Measurements from ENCODE around the gene NANOS2. TPM values are rescaled to one million over a fixed set of nuclear protein-coding genes. Genes with fewer than 3 reads are reported as not detected.

NANOS2 gene
- total and polyA plus RNA-seq, 2 experiments from 2014 or later = not detected

GRCh38 chr19:45958320-45958719 is 43.7 kb upstream of the NANOS2 start:
- DNase-seq (ENCODE audit: low read depth in 1 of 2, low spot score in 1 of 2) = no peak
- Histone ChIP-seq H3K4me1 (ENCODE audit: low read depth) (no peaks in the 10 kb centered on the region), H3K27me3 (peaks cover 15% of the 10 kb centered on the region), H3K36me3 (no peaks in the 10 kb centered on the region), H3K4me3 (no peak overlapping the region), H3K9me3 (ENCODE audit: low read depth) (no peaks in the 10 kb centered on the region), H3K27ac (no peak overlapping the region)
- no peak for TF ChIP-seq CTCF (IDR thresholded peaks at IDR 0.05; ENCODE audit: low read depth, low read length)

DNA sequence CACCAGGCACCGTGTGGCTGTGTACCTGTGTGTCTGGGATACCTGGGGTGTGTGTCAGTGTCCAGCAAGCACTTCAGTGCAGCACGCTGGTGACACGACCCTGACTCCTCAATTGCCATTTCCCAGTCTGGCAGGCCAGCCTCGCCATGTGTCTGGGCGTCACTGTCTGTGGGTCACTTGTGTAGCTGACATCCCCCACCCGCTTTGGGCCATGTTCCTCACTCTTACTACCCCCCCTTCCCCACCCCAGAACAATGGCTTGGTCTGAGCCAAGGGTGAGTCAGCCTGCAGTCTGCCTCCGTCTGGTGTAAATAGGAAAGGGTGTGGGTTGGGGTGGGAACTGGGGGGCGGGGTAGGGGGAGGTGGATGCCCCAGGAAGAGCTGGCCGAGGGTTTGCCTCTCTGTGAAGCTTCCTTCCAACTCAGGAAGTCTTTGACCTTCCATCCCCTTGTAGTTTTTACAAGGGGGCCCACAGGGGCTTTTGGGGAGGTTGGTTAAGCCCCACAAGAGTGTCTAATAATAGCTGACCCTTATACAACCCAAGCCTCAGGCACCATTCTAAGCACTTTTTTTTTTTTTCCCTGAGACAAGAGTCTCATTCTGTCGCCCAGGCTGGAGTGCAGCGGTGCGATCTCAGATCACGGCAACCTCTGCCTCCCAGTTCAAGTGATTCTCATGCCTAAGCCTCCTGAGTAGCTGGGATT is 41.5 kb upstream of the NANOS2 start:
- Histone ChIP-seq H3K4me1 (ENCODE audit: low read depth) (no peaks in the 10 kb centered on the region), H3K4me3 (no peak overlapping the region), H3K27me3 (peaks cover 14% of the 10 kb centered on the region), H3K27ac (no peak overlapping the region), H3K36me3 (no peaks in the 10 kb centered on the region), H3K9me3 (ENCODE audit: low read depth) (no peaks in the 10 kb centered on the region)
- TF ChIP-seq CTCF (IDR thresholded peaks at IDR 0.05; ENCODE audit: low read depth, low read length) = no peak
- DNase-seq (ENCODE audit: low read depth in 1 of 2, low spot score in 1 of 2) = peak in 1 of 2 donors; percentile 75

- Histone ChIP-seq H3K9me3 (ENCODE audit: low read depth) (no peaks in the 10 kb centered on the region), H3K4me1 (ENCODE audit: low read depth) (no peaks in the 10 kb centered on the region), H3K4me3 (no peak overlapping the region), H3K36me3 (no peaks in the 10 kb centered on the region), H3K27ac (no peak overlapping the region), H3K27me3 (peaks cover 7% of the 10 kb centered on the region)
- peak in 1 of 2 donors; percentile 43 for DNase-seq (ENCODE audit: low read depth in 1 of 2, low spot score in 1 of 2)
- TF ChIP-seq CTCF (IDR thresholded peaks at IDR 0.05; ENCODE audit: low read depth, low read length) = no peak
These were observed 39.6 kb upstream of the NANOS2 start for GRCh38 chr19:45954156-45954555.

DNA sequence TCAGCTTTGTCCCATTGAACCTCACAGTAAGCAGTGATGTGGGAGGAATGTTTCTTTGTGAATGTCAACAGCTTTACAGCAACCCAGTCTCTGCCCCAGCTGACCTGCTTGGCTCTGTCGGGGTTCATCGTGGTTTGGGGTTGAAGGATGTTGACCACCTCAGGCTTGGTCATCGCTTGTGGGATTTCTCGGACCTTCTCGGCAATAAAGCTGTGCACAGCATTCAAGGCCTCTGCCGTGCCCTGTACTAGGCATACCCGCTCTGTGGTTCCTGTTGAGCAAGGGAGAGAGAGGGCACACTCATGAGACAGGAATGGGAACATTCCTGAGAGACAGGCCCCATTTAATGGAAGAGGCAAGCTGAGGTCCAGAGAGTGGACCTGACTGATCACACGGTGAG is 39.1 kb upstream of the NANOS2 start:
- H3K36me3 ChIP-seq = no peaks in the 10 kb centered on the region
- TF ChIP-seq CTCF (IDR thresholded peaks at IDR 0.05; ENCODE audit: low read depth, low read length) = no peak
- H3K4me3 ChIP-seq = no peak overlapping the region
- H3K27me3 ChIP-seq = peaks cover 7% of the 10 kb centered on the region
- no peak overlapping the region for H3K27ac ChIP-seq
- no peak for DNase-seq (ENCODE audit: low read depth in 1 of 2, low spot score in 1 of 2)
- no peaks in the 10 kb centered on the region for H3K9me3 ChIP-seq (ENCODE audit: low read depth)
- no peaks in the 10 kb centered on the region for H3K4me1 ChIP-seq (ENCODE audit: low read depth)

- TF ChIP-seq CTCF (IDR thresholded peaks at IDR 0.05; ENCODE audit: low read depth, low read length) = no peak
- Histone ChIP-seq H3K4me3 (peak overlapping the region; percentile 18), H3K27me3 (peaks cover 7% of the 10 kb centered on the region), H3K27ac (no peak overlapping the region), H3K36me3 (no peaks in the 10 kb centered on the region), H3K9me3 (ENCODE audit: low read depth) (no peaks in the 10 kb centered on the region), H3K4me1 (ENCODE audit: low read depth) (no peaks in the 10 kb centered on the region)
- peak; percentile 76 to 92 for DNase-seq (ENCODE audit: low read depth in 1 of 2, low spot score in 1 of 2)
These were observed 38.3 kb upstream of the NANOS2 start for GRCh38 chr19:45952686-45953505.

Measured in cardiac muscle cell (in vitro differentiated cells and primary cell).